ENCODE data around the gene TMEM38B.
"Not testable (repeated sequence)": the region's sequence is repeated elsewhere in the genome, so short reads cannot be mapped to it uniquely, and the experiment has no call there.

The TMEM38B gene

GRCh38 chr9:105725370-105725769 lies 31.0 kb downstream of the TMEM38B start:
- no peak for DNase-seq

DNA sequence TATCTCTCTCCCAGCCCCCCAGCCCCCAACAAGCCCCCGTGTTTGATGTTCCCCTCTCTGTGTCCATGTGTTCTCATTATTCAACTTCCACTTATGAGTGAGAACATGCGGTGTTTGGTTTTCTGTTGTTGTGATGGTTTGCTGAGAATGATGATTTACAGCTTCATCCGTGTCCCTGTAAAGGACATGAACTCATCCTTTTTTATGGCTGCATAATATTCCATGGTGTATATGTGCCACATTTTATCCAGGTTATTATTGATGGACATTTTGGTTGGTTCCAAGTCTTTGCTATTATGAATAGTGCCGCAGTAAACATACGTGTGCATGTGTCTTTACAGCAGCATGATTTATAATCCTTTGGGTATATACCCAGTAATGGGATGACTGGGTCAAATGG lies 33.9 kb downstream of the TMEM38B start:
- DNase-seq: not testable (repeated sequence)

DNA sequence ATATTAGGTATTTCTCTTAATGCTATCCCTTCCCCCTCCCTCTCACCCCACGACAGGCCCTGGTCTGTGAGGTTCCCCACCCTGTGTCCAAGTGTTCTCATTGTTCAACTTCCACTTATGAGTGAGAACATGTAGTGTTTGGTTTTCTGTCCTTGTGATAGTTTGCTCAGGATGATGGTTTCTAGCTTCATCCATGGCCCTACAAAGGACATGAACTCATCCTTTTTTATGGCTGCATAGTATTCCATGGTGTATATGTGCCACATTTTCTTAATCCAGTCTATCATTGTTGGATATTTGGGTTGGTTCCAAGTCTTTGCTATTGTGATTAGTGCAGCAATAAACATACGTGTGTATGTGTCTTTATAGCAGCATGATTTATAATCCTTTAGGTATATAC lies 37.1 kb downstream of the TMEM38B start:
- not testable (repeated sequence) for DNase-seq

DNA sequence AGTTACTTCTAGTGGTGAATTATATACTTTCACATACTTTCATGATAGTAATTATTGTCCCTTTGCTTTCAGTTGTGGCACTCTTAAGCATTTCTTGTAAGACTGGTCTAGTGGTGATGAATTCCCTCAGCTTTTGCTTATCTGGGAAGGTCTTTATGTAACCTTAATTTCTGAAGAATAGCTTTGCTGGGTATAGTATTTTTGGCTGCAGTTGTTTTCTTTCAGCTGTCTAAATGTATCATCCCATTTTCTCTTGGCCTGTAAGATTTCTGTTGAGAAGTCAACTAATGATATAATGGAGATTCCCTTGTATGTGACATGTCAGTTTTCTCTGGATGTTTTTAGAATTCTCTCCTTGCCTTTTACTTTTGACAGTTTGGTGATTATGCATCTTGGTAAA lies 41.0 kb downstream of the TMEM38B start:
- DNase-seq: no peak

- no peak for DNase-seq
Observed at GRCh38 chr9:105737205-105737604, 42.9 kb downstream of the TMEM38B start.

DNA sequence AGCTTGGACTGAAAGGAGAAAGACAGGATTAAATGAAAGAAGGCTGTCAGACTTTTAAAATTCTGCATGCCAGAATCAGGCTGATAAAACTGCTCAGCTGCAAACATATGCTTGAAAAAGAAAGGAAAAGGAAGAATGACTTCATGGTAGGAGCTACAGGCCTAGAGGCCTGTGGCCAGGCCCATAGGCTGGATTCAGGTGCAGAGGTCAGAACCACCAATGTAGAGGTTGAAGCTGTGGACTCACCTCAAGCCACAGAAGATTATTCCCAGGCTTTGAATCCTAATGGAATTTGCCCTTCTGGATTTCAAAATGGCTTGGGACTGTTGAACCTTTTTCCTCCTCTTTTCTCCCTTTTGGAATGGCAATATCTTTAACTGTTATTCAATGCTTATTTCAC lies 47.7 kb downstream of the TMEM38B start:
- DNase-seq: no peak

DNA sequence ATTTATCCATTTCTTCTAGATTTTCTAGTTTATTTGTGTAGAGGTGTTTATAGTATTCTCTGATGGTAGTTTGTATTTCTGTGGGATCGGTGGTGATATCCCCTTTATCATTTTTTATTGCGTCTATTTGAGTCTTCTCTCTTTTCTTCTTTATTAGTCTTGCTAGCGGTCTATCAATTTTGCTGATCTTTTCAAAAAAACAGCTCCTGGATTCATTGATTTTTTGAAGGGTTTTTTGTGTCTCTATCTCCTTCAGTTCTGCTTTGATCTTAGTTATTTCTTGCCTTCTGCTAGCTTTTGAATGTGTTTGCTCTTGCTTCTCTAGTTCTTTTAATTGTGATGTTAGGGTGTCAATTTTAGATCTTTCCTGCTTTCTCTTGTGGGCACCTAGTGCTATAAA lies 53.0 kb downstream of the TMEM38B start:
- DNase-seq: not testable (repeated sequence)

- no peak for DNase-seq
Observed at GRCh38 chr9:105751761-105752160, 57.4 kb downstream of the TMEM38B start.

GRCh38 chr9:105757496-105758251 lies 63.3 kb downstream of the TMEM38B start:
- DNase-seq: no peak

DNA sequence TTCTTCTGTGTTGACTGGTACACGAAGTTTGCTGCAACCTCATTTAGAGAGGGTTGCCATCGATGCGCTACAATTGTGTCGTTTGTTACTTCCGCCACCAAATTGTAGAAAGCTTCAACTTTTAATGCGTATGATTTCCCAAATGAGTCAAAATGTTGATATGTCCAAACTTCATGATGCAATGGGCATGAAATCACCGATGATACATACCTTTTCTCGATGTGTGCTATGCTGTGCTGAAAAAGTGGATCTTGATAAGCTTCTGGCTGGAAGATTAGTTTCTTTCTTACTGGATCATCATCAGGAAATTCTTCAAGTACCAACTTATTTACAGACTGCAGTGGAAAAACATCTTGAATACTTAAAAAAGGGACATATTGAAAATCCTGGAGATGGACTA lies 65.7 kb downstream of the TMEM38B start:
- no peak for DNase-seq

DNA sequence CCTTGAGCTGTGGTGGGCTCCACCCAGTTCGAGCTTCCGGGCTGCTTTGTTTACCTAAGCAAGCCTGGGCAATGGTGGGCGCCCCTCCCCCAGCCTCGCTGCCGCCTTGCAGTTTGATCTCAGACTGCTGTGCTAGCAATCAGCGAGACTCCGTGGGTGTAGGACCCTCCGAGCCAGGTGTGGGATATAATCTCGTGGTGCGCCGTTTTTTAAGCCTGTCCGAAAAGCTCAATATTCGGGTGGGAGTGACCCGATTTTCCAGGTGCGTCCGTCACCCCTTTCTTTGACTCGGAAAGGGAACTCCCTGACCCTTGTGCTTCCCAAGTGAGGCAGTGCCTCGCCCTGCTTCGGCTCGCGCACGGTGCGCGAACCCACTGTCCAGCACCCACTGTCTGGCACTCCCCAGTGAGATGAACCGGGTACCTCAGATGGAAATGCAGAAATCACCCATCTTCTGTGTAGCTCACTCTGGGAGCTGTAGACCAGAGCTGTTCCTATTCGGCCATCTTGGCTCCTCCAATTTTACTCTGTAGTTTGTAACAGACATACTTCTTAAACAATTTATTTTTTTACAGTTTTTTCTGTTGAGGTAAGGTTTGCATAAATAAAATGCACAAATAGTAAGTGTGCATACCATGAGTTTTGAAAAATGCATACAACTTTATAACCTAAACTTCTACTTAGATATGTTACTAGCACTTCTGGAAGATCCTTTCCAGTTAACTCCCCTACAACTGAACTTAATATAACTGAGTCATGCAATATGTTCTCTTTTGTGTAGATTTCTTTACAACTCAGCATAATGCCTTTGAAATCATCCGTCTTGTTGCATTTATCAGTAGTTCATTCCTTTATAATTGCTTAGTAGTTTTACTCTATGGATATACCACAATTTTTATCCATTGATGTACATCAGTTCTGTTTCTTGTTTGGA lies 88.5 kb downstream of the TMEM38B start:
- not testable (repeated sequence) for DNase-seq

DNA sequence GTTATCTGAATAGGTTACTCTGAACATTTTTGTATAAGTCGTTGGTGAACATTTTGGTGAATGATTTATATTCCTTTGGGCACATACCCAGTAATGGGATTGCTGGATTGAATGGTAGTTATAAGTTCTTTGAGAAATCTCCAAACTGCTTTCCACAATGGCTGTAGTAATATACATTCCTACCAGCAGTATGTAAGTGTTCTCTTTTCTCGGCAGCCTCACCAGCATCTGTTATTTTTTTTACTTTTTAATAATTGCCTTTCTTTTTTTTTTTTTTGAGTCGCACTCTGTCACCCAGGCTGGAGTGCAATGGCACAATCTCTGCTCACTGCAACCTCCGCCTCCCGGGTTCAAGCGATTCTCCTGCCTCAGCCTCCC lies 89.1 kb downstream of the TMEM38B start:
- DNase-seq: not testable (repeated sequence)

- DNase-seq: not testable (repeated sequence)
Observed at GRCh38 chr9:105786796-105787195, 92.5 kb downstream of the TMEM38B start.

DNA sequence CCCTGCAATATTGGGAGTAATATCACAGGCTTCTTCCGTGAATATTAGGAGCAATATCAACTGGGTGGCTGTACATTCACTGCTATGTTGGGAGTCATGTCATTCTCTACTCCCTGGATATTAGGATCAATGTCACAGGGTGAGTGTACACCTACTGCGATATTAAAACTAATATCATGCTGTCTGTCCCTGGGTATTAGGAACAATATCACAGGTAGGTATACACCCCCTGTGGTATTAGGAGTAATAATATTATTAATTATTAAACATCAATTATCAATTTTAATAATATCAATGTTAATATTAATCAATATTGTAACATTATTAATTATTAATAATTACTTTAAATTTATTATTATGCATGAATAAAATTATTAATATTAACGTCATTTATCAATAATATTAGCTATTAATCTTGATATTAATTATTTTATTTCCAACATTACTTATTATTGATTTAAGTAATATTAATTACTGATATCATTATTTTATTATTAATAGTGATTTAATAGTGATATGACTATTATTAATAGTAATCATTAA lies 121.9 kb downstream of the TMEM38B start:
- DNase-seq: no peak

DNA sequence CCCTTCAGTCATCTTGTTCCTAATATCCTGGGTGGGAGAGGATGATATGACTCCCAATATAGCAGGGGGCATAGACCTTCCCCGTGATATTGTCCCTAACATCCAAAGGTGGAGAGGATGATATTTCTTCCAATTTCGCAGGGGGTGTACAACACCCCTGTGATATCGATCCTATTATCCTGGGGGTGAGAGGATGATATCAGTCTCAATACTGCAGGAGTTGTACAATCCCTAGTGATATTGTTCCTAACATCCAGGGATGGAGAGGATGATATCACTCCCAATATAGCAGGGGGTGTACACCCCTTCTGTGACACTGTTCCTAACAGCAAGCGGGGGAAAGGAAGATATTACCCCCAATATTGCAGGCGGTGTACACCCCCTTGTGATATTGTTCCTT lies 122.6 kb downstream of the TMEM38B start:
- no peak for DNase-seq

DNA sequence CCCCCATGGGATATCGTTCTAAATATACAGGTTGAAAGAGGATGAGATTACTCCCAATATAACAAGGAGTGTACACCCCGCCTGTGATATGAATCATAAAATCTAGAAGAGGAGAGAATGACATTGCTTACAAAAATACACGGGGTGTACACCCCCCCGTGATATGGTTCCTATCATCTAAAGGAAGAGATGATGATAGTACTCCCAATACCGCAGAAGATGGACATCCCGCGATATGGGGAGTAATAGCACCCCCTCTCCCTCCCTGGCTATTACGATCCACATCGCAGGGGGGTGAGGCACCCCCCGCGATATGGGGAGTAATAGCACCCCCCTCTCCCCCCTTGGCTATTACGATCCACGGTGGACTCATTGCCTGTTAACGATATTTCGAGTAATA lies 124.6 kb downstream of the TMEM38B start:
- DNase-seq: no peak

DNA sequence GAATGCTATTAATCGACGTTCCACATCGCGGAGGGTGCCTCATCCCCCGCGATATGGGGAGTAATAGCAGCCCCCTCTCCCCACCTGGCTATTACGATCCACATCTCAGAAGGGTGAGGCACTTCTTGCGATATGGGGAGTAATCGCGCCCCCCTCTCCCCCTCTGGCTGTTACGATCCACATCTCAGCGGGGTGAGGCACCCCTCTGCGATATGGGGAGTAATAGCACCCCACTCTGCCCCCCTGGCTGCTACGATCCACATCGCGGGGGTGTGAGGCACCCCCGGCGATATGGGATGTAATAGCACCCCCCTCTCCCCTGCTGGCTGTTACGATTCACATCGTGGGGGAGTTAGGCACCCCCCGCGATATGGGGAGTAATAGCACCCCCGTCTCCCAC lies 128.5 kb downstream of the TMEM38B start:
- DNase-seq: no peak

Data from amniotic stem cell (primary cell).